Gastroesophageal sphincter (tissue), 4 donors: ENCODE measurements around the gene CCL5. TPM values are rescaled to one million over a fixed set of nuclear protein-coding genes. Genes with fewer than 3 reads are reported as not detected.

ENCODE experiments used
- ATAC-seq: fragments of 150-250 bp; one replicate; pipeline ENCODE4 v1.9.1; 2016; ENCODE audit warnings: mild to moderate bottlenecking, moderate library complexity
- H3K27ac ChIP-seq, 4 donors: fragments of 200-600 bp; sonication (generic) in 3 of 4; 1 replicate in 3 of 4; 2 replicates in 1 of 4; pipeline ENCODE4 v1.5.1; 2016 to 2019
- H3K27me3 ChIP-seq: fragments of 200-600 bp; sonication (generic); one replicate; pipeline ENCODE4 v1.5.1; 2019
- H3K36me3 ChIP-seq, 2 donors: fragments of 200-600 bp; sonication (generic); one replicate each; pipeline ENCODE4 v1.5.1; 2019; ENCODE audit warnings: control low read depth in 1 of 2
- H3K4me1 ChIP-seq, 3 donors: fragments of 200-600 bp; sonication (generic); 1 replicate in 2 of 3; 2 replicates in 1 of 3; pipeline ENCODE4 v1.5.1; 2016 to 2019; ENCODE audit warnings: control low read depth in 2 of 3
- H3K4me3 ChIP-seq, 2 donors: fragments of 200-600 bp; sonication (generic); one replicate each; pipeline ENCODE4 v1.5.1; 2019; ENCODE audit warnings: mild to moderate bottlenecking in 1 of 2, moderate library complexity in 1 of 2
- H3K9me3 ChIP-seq, 3 donors: fragments of 200-600 bp; sonication (generic); one replicate each; pipeline ENCODE4 v1.5.1; 2017 to 2019; ENCODE audit warnings: control low read depth in 2 of 3
- CTCF ChIP-seq, 4 experiments: fragments of 200-600 bp in 2 of 4; fragments of 450-650 bp in 2 of 4; sonication (generic) in 1 of 4; IDR thresholded peaks; one replicate each; pipeline ENCODE4 v1.5.1; 2017 to 2019; ENCODE audit warnings: antibody characterized with exemption in 4 of 4, mild to moderate bottlenecking in 2 of 4, moderate library complexity in 2 of 4
- EP300 ChIP-seq: sonication (generic); formaldehyde crosslinking; IDR thresholded peaks from one replicate; pipeline ENCODE4 v1.6.1; 2017; ENCODE audit warnings: antibody characterized with exemption, mild to moderate bottlenecking
- POLR2A ChIP-seq, 2 donors: fragments of 450-650 bp; IDR thresholded peaks; one replicate each; pipeline ENCODE4 v1.6.1; 2017; ENCODE audit warnings: antibody characterized with exemption in 2 of 2, mild to moderate bottlenecking in 2 of 2, moderate library complexity in 1 of 2
- POLR2AphosphoS5 ChIP-seq: sonication (generic); formaldehyde crosslinking; IDR thresholded peaks from one replicate; pipeline ENCODE4 v1.6.1; 2017; ENCODE audit warnings: antibody characterized with exemption
- WGBS, 2 donors: methylation state at CpG; one replicate each; pipeline ENCODE4 v1.1.5; 2018; ENCODE audit warnings: low coverage in 1 of 2; 5-methylcytosine and 5-hydroxymethylcytosine counted together
- total RNA-seq, 4 donors: library from RNA; depleted of rRNA; stranded (reverse); fragments of >200 nt; gene quantifications; one replicate each; pipeline ENCODE4 v1.1.0, GENCODE V29; 2016

Gene CCL5
- total RNA-seq, 4 donors from 2014 or later: 0.78 to 3.8 (median 2.2) TPM

GRCh38 chr17:35849469-35850348, 30.5 kb downstream of the CCL5 start:
- 67 to 77% methylated on average over 6 to 7 of the region's 7 CpGs for WGBS, 2 donors
- H3K9me3 ChIP-seq: no peaks in the 10 kb centered on the region
- no peaks in the 10 kb centered on the region for H3K27me3 ChIP-seq
- TF ChIP-seq CTCF (IDR thresholded peaks at IDR 0.05): peak; percentile 41 to 64 (median 58)
- no peak for TF ChIP-seq EP300
- no peak overlapping the region for H3K4me3 ChIP-seq
- H3K4me1 ChIP-seq: no peaks in the 10 kb centered on the region
- peaks cover 4 to 85% of the 10 kb centered on the region in 2 donors for H3K36me3 ChIP-seq
- no peak for ATAC-seq
- H3K27ac ChIP-seq: no peak overlapping the region

- ATAC-seq: no peak
- Histone ChIP-seq H3K9me3 (no peaks in the 10 kb centered on the region), H3K4me3 (no peak overlapping the region), H3K27ac (no peak overlapping the region), H3K27me3 (no peaks in the 10 kb centered on the region), H3K36me3 (peaks cover 7 to 100% of the 10 kb centered on the region in 2 donors), H3K4me1 (no peaks in the 10 kb centered on the region)
- 75 to 80% methylated on average over 2 to 4 of the region's 4 CpGs for WGBS, 2 donors
- TF ChIP-seq POLR2AphosphoS5 (no peak), CTCF (IDR thresholded peaks at IDR 0.05) (no peak), EP300 (no peak), POLR2A (IDR thresholded peaks at IDR 0.05) (no peak)
Measured at GRCh38 chr17:35847633-35848373, 32.4 kb downstream of the CCL5 start.

GRCh38 chr17:35847006-35847405, 33.2 kb downstream of the CCL5 start:
- WGBS, 2 donors: 65 to 94% methylated on average over 2 of the region's 2 CpGs
- peaks cover 7 to 100% of the 10 kb centered on the region in 2 donors for H3K36me3 ChIP-seq
- TF ChIP-seq EP300: no peak
- TF ChIP-seq POLR2AphosphoS5: no peak
- no peak for TF ChIP-seq CTCF (IDR thresholded peaks at IDR 0.05)
- no peak for TF ChIP-seq POLR2A (IDR thresholded peaks at IDR 0.05)

GRCh38 chr17:35846055-35846809, 33.9 kb downstream of the CCL5 start:
- no peak overlapping the region for H3K27ac ChIP-seq
- H3K4me3 ChIP-seq: no peak overlapping the region
- TF ChIP-seq POLR2AphosphoS5: no peak
- TF ChIP-seq EP300: no peak
- no peak for TF ChIP-seq POLR2A (IDR thresholded peaks at IDR 0.05)
- TF ChIP-seq CTCF (IDR thresholded peaks at IDR 0.05): no peak
- no peaks in the 10 kb centered on the region for H3K9me3 ChIP-seq
- no peaks in the 10 kb centered on the region for H3K4me1 ChIP-seq
- H3K36me3 ChIP-seq: peaks cover 7 to 100% of the 10 kb centered on the region in 2 donors
- no peak for ATAC-seq
- WGBS, 2 donors: 80 to 83% methylated on average over 2 to 3 of the region's 3 CpGs
- no peaks in the 10 kb centered on the region for H3K27me3 ChIP-seq

More at GRCh38 chr17:35847006-35847405, 33.2 kb downstream of the CCL5 start:
- Histone ChIP-seq H3K27ac (no peak overlapping the region), H3K9me3 (no peaks in the 10 kb centered on the region), H3K4me3 (no peak overlapping the region), H3K4me1 (no peaks in the 10 kb centered on the region), H3K27me3 (no peaks in the 10 kb centered on the region)
- no peak for ATAC-seq
